Common myeloid progenitor, CD34-positive (primary cell): Measurements from ENCODE around the gene PRR5.
"Not testable (repeated sequence)": the region's sequence is repeated elsewhere in the genome, so short reads cannot be mapped to it uniquely, and the experiment has no call there.

Experiments
- CTCF ChIA-PET: fragments of 350-600 bp; sonication (Branson Sonifier 250); formaldehyde crosslinking; loops from one replicate; lab custom pipeline; 2021; ENCODE audit warnings: antibody characterized with exemption; lab: Charles Lee
- POLR2A ChIA-PET: fragments of 350-600 bp; sonication (Branson Sonifier 250); formaldehyde crosslinking; loops from one replicate; lab custom pipeline; 2021; ENCODE audit warnings: antibody characterized with exemption; lab: Charles Lee
- DNase-seq, 3 donors: peaks; one replicate each; pipeline versions ENCODE4 v3.0.0 to v3.0.0-alpha.2; 2013
- H3K27ac ChIP-seq, 2 experiments: 1 replicate in 1 of 2; 2 replicates in 1 of 2; pipeline ENCODE4 v1.7.0; 2013; ENCODE audit warnings: inconsistent platforms in 2 of 2, low read length in 2 of 2, mild to moderate bottlenecking in 2 of 2, low read depth in 1 of 2, moderate library complexity in 1 of 2; ENCODE audit not compliant: severe bottlenecking in 2 of 2, insufficient read depth in 1 of 2, poor library complexity in 1 of 2
- H3K27me3 ChIP-seq, 5 experiments: replicated peaks in 2 of 5; 1 replicate in 3 of 5; 2 replicates in 2 of 5; pipeline versions ENCODE4 v1.6.1 to v1.7.0; 2013; ENCODE audit warnings: low read length in 4 of 5, mild to moderate bottlenecking in 2 of 5, moderate library complexity in 2 of 5, inconsistent platforms in 1 of 5; ENCODE audit not compliant: insufficient read depth in 5 of 5, control insufficient read depth in 4 of 5
- H3K36me3 ChIP-seq, 4 experiments: 1 replicate in 2 of 4; 2 replicates in 2 of 4; pipeline versions ENCODE4 v1.6.1 to v1.7.0; 2013; ENCODE audit warnings: low read length in 3 of 4, control low read depth in 1 of 4, mild to moderate bottlenecking in 1 of 4; ENCODE audit not compliant: control insufficient read depth in 4 of 4, insufficient read depth in 4 of 4
- H3K4me1 ChIP-seq, 4 experiments: 1 replicate in 3 of 4; 2 replicates in 1 of 4; pipeline versions ENCODE4 v1.6.1 to v1.7.1; 2013; ENCODE audit warnings: low read length in 3 of 4, mild to moderate bottlenecking in 3 of 4, control low read depth in 1 of 4, inconsistent platforms in 1 of 4, moderate library complexity in 1 of 4; ENCODE audit not compliant: control insufficient read depth in 4 of 4, insufficient read depth in 4 of 4; ENCODE audit errors: control extremely low read depth in 1 of 4
- H3K4me3 ChIP-seq, 7 experiments: 1 replicate in 4 of 7; 2 replicates in 3 of 7; pipeline versions ENCODE4 v1.5.1 to v1.7.0; 2013; ENCODE audit warnings: mild to moderate bottlenecking in 7 of 7, low read length in 6 of 7, moderate library complexity in 6 of 7, inconsistent platforms in 2 of 7, low read depth in 2 of 7, control low read depth in 1 of 7; ENCODE audit not compliant: insufficient read depth in 4 of 7, control insufficient read depth in 1 of 7; ENCODE audit errors: extremely low read depth in 1 of 7
- H3K9me3 ChIP-seq, 5 experiments: 1 replicate in 4 of 5; 2 replicates in 1 of 5; pipeline versions ENCODE4 v1.6.1 to v1.7.1; 2013; ENCODE audit warnings: low read length in 4 of 5, mild to moderate bottlenecking in 2 of 5, inconsistent platforms in 1 of 5, low read depth in 1 of 5, moderate library complexity in 1 of 5; ENCODE audit not compliant: control insufficient read depth in 4 of 5, insufficient read depth in 2 of 5; ENCODE audit errors: control extremely low read depth in 1 of 5
- WGBS: methylation state at CpG from one replicate; pipeline ENCODE4 v1.1.5; 2013; ENCODE audit not compliant: insufficient coverage; 5-methylcytosine and 5-hydroxymethylcytosine counted together

Gene PRR5

GRCh38 chr22:44737406-44738346 is 35.7 kb downstream of the PRR5 start:
- Histone ChIP-seq H3K4me3 (no peak overlapping the region), H3K4me1 (peaks cover 0 to 2% (median 0%) of the 10 kb centered on the region in 4 experiments), H3K36me3 (peaks cover 0 to under 1% (median 0%) of the 10 kb centered on the region in 4 experiments), H3K27me3 (no peaks in the 10 kb centered on the region), H3K27ac (no peak overlapping the region), H3K9me3 (no peaks in the 10 kb centered on the region)
- CTCF ChIA-PET = interaction anchor here (1.4 to 11.2 kb wide), 4 partner anchors 8 to 48 kb away, joined by 3 to 156 read pairs (median 8); no protein-coding TSS in a partner anchor
- WGBS = 90% methylated on average over 23 of the region's 32 CpGs
- POLR2A ChIA-PET = no interaction called here
- DNase-seq = no peak

- no peak for DNase-seq
- CTCF ChIA-PET = interaction anchor here (1.0 to 1.5 kb wide), 3 partner anchors 9 to 42 kb away, joined by 3 to 4 read pairs (median 4); no protein-coding TSS in a partner anchor
- no peaks in the 10 kb centered on the region for H3K9me3 ChIP-seq
- H3K27me3 ChIP-seq = no peaks in the 10 kb centered on the region
- H3K27ac ChIP-seq = no peak overlapping the region
- POLR2A ChIA-PET = no interaction called here
- no peak overlapping the region for H3K4me3 ChIP-seq
- no peaks in the 10 kb centered on the region for H3K36me3 ChIP-seq
- peaks cover 0 to 2% (median 0%) of the 10 kb centered on the region in 4 experiments for H3K4me1 ChIP-seq
- WGBS = 0% methylated on average over 1 of the region's 14 CpGs
Measured at GRCh38 chr22:44738347-44738715, 36.3 kb downstream of the PRR5 start.

GRCh38 chr22:44739024-44739423 is 37.0 kb downstream of the PRR5 start:
- Histone ChIP-seq H3K9me3 (no peaks in the 10 kb centered on the region), H3K36me3 (no peaks in the 10 kb centered on the region), H3K27ac (no peak overlapping the region), H3K4me1 (peaks cover 0 to 2% (median 0%) of the 10 kb centered on the region in 4 experiments), H3K4me3 (no peak overlapping the region), H3K27me3 (no peaks in the 10 kb centered on the region)
- CTCF ChIA-PET = interaction anchor here (1.0 to 1.5 kb wide), 4 partner anchors 9 to 42 kb away, joined by 3 to 4 read pairs (median 4); no protein-coding TSS in a partner anchor
- POLR2A ChIA-PET = no interaction called here
- DNase-seq = no peak
- WGBS = 90% methylated on average over 5 of the region's 5 CpGs

GRCh38 chr22:44739666-44740065 is 37.7 kb downstream of the PRR5 start:
- H3K27ac ChIP-seq, H3K36me3 ChIP-seq, DNase-seq, H3K9me3 ChIP-seq, H3K27me3 ChIP-seq, POLR2A ChIA-PET, H3K4me1 ChIP-seq, H3K4me3 ChIP-seq: not testable (repeated sequence)
- CTCF ChIA-PET = interaction anchor here (1.0 kb wide), 1 partner anchor 11 kb away, joined by 3 read pairs; no protein-coding TSS in a partner anchor
- WGBS = 95% methylated on average over 7 of the region's 10 CpGs

- CTCF ChIA-PET = no interaction called here
- Histone ChIP-seq H3K27me3 (no peaks in the 10 kb centered on the region), H3K4me1 (peaks cover 0 to 2% (median 0%) of the 10 kb centered on the region in 4 experiments), H3K36me3 (no peaks in the 10 kb centered on the region), H3K9me3 (no peaks in the 10 kb centered on the region), H3K4me3 (no peak overlapping the region), H3K27ac (no peak overlapping the region)
- DNase-seq = no peak
- POLR2A ChIA-PET = no interaction called here
- 97% methylated on average over 10 of the region's 17 CpGs for WGBS
Measured at GRCh38 chr22:44740307-44740706, 38.3 kb downstream of the PRR5 start.

GRCh38 chr22:44741929-44742328 is 39.9 kb downstream of the PRR5 start:
- ChIA-PET POLR2A (no interaction called here), CTCF (no interaction called here)
- no peak for DNase-seq
- WGBS = 94% methylated on average over 2 of the region's 9 CpGs
- H3K27me3 ChIP-seq = peaks cover 0 to 3% (median 0%) of the 10 kb centered on the region in 5 experiments
- H3K4me1 ChIP-seq = peaks cover 3 to 6% (median 5%) of the 10 kb centered on the region in 4 experiments
- no peaks in the 10 kb centered on the region for H3K9me3 ChIP-seq
- no peak overlapping the region for H3K27ac ChIP-seq
- H3K4me3 ChIP-seq = no peak overlapping the region
- H3K36me3 ChIP-seq = no peaks in the 10 kb centered on the region

- Histone ChIP-seq H3K9me3 (no peaks in the 10 kb centered on the region), H3K27me3 (peaks cover 0 to 3% (median 0%) of the 10 kb centered on the region in 5 experiments), H3K27ac (no peak overlapping the region), H3K36me3 (no peaks in the 10 kb centered on the region), H3K4me1 (peaks cover 3 to 6% (median 5%) of the 10 kb centered on the region in 4 experiments), H3K4me3 (no peak overlapping the region)
- 98% methylated on average over 4 of the region's 11 CpGs for WGBS
- ChIA-PET POLR2A (no interaction called here), CTCF (no interaction called here)
- DNase-seq = no peak
Measured at GRCh38 chr22:44743247-44743646, 41.2 kb downstream of the PRR5 start.
